SJSA1 (cell line): ENCODE results near the gene SH3RF3. TPM values are rescaled to one million over a fixed set of nuclear protein-coding genes. Genes with fewer than 3 reads are reported as not detected.
A peak's percentile ranks its signal among the peaks of the same experiment; 100 is the strongest.

ENCODE experiments used
- DNase-seq, 2 experiments: peaks; one replicate each; pipeline ENCODE4 v3.0.0-alpha.2; 2015 to 2020; ENCODE audit warnings: low spot score in 2 of 2, low read depth in 1 of 2
- H3K27ac ChIP-seq: fragments of 250-450 bp; sonication (Bioruptor Pico); 2 replicates; pipeline ENCODE4 v1.5.1; 2020; ENCODE audit warnings: mild to moderate bottlenecking, moderate library complexity
- H3K27me3 ChIP-seq: fragments of 250-450 bp; sonication (Bioruptor Pico); replicated peaks from 2 replicates; pipeline ENCODE4 v1.5.1; 2020; ENCODE audit warnings: mild to moderate bottlenecking, moderate library complexity
- H3K36me3 ChIP-seq: fragments of 250-450 bp; sonication (Bioruptor Pico); 2 replicates; pipeline ENCODE4 v1.5.1; 2020; ENCODE audit warnings: mild to moderate bottlenecking
- H3K4me1 ChIP-seq: fragments of 250-450 bp; sonication (Bioruptor Pico); replicated peaks from 2 replicates; pipeline ENCODE4 v1.6.1; 2021; ENCODE audit warnings: mild to moderate bottlenecking
- H3K4me3 ChIP-seq: fragments of 250-450 bp; sonication (Bioruptor Pico); 2 replicates; pipeline ENCODE4 v1.5.1; 2020; ENCODE audit warnings: mild to moderate bottlenecking
- H3K9me3 ChIP-seq: fragments of 250-450 bp; sonication (Bioruptor Pico); replicated peaks from 2 replicates; pipeline ENCODE4 v1.5.1; 2020; ENCODE audit warnings: mild to moderate bottlenecking
- total RNA-seq: library from RNA; depleted of rRNA; stranded (reverse); fragments of >200 nt; shearing (Covaris generic); gene quantifications from 2 replicates; pipeline ENCODE4 v1.2.3, GENCODE V29; 2014

Gene SH3RF3
- total RNA-seq, 1 experiment from 2014 or later: 6.1 TPM

- DNase-seq: no peak
- Histone ChIP-seq H3K9me3 (no peaks in the 10 kb centered on the region), H3K4me3 (no peak overlapping the region), H3K27me3 (no peaks in the 10 kb centered on the region), H3K36me3 (0 out of 2 replicates have a peak, but pooled peaks cover 2% of the 10 kb centered on the region), H3K4me1 (peaks cover 18% of the 10 kb centered on the region), H3K27ac (no peak overlapping the region)
Measured at GRCh38 chr2:109407276-109408042, 278.5 kb downstream of the SH3RF3 start.

GRCh38 chr2:109408043-109408335 lies 279.0 kb downstream of the SH3RF3 start:
- no peaks in the 10 kb centered on the region for H3K27me3 ChIP-seq
- H3K4me1 ChIP-seq: peaks cover 12% of the 10 kb centered on the region
- no peak overlapping the region for H3K4me3 ChIP-seq
- H3K9me3 ChIP-seq: no peaks in the 10 kb centered on the region
- 0 out of 2 replicates have a peak, but pooled peaks cover 2% of the 10 kb centered on the region for H3K36me3 ChIP-seq
- no peak for DNase-seq
- H3K27ac ChIP-seq: no peak overlapping the region

- no peak for DNase-seq
- no peaks in the 10 kb centered on the region for H3K9me3 ChIP-seq
- peaks cover 6% of the 10 kb centered on the region; the same call in 1 of the 2 replicates for H3K36me3 ChIP-seq
- no peaks in the 10 kb centered on the region for H3K27me3 ChIP-seq
- H3K27ac ChIP-seq: no peak overlapping the region
- H3K4me1 ChIP-seq: no peaks in the 10 kb centered on the region
- no peak overlapping the region for H3K4me3 ChIP-seq
Measured at GRCh38 chr2:109409321-109410038, 280.5 kb downstream of the SH3RF3 start.

DNA sequence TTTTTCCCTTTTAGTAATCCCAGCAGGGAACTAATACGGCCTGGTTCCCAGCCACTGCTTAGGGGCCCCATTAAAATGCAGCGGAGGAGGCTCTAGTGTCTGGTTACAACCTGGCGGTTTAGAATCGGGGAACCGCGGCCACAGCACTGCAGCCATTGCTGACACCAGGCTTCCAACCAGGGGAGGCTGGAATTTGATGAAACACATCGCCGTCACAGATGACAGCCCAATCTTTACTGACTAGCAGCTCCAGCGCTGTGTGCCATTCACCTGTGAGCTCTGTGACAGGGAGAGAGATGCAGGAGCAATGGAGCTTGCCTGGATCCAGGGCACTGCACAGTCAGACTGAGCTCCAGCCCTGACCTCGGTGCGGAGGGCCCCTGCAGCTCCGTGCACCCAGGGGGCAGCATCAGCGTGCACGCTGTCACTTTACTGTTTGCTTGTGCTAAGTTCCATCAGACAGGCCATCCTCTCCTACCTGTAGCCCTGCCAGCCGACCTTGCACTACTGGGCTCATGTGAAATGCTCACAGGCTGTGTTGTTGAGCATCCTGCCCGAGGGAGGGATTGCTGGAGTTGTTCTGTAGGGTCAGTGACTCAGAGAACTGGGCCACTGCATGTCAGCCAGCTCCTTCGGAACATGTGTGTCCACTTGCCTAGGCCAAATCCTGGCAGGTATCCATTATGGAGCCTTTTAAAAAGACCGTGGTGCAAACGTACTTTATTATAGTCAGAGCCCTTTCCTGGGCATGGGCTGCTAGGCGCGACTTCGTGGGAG lies 281.2 kb downstream of the SH3RF3 start:
- peaks cover 9% of the 10 kb centered on the region; the same call in 1 of the 2 replicates for H3K36me3 ChIP-seq
- no peaks in the 10 kb centered on the region for H3K4me1 ChIP-seq
- no peak overlapping the region for H3K4me3 ChIP-seq
- DNase-seq: no peak
- no peaks in the 10 kb centered on the region for H3K9me3 ChIP-seq
- H3K27me3 ChIP-seq: no peaks in the 10 kb centered on the region
- no peak overlapping the region for H3K27ac ChIP-seq

DNA sequence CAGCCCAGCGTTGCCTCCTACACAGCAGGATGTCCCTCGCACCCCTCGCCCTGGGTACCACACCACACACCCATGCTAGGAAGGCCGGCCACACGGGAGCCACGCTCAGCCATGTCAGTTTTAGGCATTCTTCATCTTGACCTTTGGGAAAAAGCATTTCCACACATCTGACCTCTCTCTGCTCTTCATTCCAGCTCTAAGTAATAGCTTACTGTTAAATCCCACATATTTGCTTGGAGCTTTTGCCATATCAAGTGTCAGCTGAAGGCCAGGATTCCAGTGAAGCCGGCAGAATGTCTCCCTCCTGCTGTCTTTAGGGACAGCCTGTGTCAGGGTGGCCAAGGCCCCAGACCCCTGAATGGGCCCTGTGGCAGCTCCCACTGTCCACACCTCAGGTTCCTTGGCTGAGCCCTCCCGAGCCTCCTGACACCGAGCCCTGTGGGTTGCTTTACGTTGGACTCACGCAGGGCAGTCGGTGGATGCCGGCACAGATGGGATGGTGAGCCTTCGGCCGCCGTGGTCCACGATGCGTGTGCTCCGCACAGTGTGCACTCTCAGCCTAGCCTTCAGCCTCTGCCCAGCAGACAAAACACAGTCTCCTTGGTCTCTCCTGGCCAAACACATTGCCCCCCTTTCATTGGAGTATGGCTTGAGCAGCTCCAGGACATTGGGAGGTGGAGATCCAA lies 282.8 kb downstream of the SH3RF3 start:
- no peak for DNase-seq
- H3K4me3 ChIP-seq: no peak overlapping the region
- no peak overlapping the region for H3K27ac ChIP-seq
- peaks cover 9% of the 10 kb centered on the region; the same call in 1 of the 2 replicates for H3K36me3 ChIP-seq
- H3K27me3 ChIP-seq: no peaks in the 10 kb centered on the region
- no peaks in the 10 kb centered on the region for H3K9me3 ChIP-seq
- H3K4me1 ChIP-seq: no peaks in the 10 kb centered on the region

GRCh38 chr2:109415581-109416013 lies 286.6 kb downstream of the SH3RF3 start:
- Histone ChIP-seq H3K9me3 (no peaks in the 10 kb centered on the region), H3K36me3 (peaks cover 8% of the 10 kb centered on the region; the same call in 1 of the 2 replicates), H3K27me3 (no peaks in the 10 kb centered on the region), H3K4me1 (peaks cover 14% of the 10 kb centered on the region), H3K4me3 (no peak overlapping the region), H3K27ac (no peak overlapping the region)
- DNase-seq: no peak

DNA sequence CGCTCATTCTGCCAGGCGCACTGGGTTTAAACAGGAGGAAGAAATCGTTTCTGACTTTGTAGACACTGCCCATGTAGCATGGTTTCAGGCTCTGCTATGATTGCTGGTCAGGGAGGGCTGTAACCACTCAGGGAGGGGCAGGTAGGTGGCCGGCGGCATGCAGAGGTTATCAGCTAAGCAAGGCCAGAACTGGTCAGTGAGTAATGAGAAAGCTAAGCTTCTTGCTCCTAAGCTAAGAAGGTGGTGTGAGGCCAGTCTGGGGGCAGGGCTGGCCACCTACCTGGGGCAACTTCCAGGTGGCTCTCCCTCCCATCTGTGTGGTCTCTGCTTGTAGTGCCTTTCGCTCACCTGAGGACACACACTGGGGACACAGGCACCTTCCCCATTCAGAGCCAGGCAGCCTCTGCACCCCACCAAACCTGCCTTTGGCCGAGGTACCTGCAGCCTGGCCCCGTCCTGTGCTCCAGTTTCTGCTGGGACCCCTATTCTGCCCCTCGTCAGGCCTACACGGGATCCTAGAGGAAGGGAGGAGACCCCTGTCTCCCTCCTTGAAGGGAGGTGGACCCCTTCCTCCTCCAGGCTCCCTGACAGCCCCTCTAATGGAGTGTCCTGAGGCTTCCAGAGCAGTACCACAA lies 288.8 kb downstream of the SH3RF3 start:
- H3K4me3 ChIP-seq: no peak overlapping the region

GRCh38 chr2:109418716-109419115 lies 289.7 kb downstream of the SH3RF3 start:
- Histone ChIP-seq H3K27ac (no peak overlapping the region), H3K9me3 (no peaks in the 10 kb centered on the region), H3K4me1 (peaks cover 16% of the 10 kb centered on the region)

More for the DNA sequence above, 288.8 kb downstream of the SH3RF3 start:
- Histone ChIP-seq H3K4me1 (peaks cover 16% of the 10 kb centered on the region), H3K27me3 (no peaks in the 10 kb centered on the region), H3K9me3 (no peaks in the 10 kb centered on the region), H3K36me3 (peaks cover 14% of the 10 kb centered on the region; the same call in 1 of the 2 replicates), H3K27ac (no peak overlapping the region)
- no peak for DNase-seq

GRCh38 chr2:109419171-109419756 lies 290.3 kb downstream of the SH3RF3 start:
- no peak for DNase-seq
- Histone ChIP-seq H3K27me3 (no peaks in the 10 kb centered on the region), H3K4me3 (no peak overlapping the region), H3K9me3 (no peaks in the 10 kb centered on the region), H3K4me1 (peaks cover 16% of the 10 kb centered on the region), H3K27ac (no peak overlapping the region), H3K36me3 (peaks cover 12% of the 10 kb centered on the region; the same call in 1 of the 2 replicates)

More at GRCh38 chr2:109418716-109419115, 289.7 kb downstream of the SH3RF3 start:
- peaks cover 14% of the 10 kb centered on the region; the same call in 1 of the 2 replicates for H3K36me3 ChIP-seq
- H3K27me3 ChIP-seq: no peaks in the 10 kb centered on the region
- H3K4me3 ChIP-seq: no peak overlapping the region
- no peak for DNase-seq

GRCh38 chr2:109419960-109420370 lies 291.0 kb downstream of the SH3RF3 start:
- peak; percentile 66 to 73 for DNase-seq
- Histone ChIP-seq H3K36me3 (peaks cover 6% of the 10 kb centered on the region; the same call in 1 of the 2 replicates), H3K4me3 (no peak overlapping the region), H3K27ac (no peak overlapping the region), H3K4me1 (peaks cover 16% of the 10 kb centered on the region), H3K9me3 (no peaks in the 10 kb centered on the region), H3K27me3 (no peaks in the 10 kb centered on the region)

GRCh38 chr2:109421101-109421500 lies 292.1 kb downstream of the SH3RF3 start:
- peaks cover 6% of the 10 kb centered on the region; the same call in 1 of the 2 replicates for H3K36me3 ChIP-seq
- no peaks in the 10 kb centered on the region for H3K9me3 ChIP-seq
- no peaks in the 10 kb centered on the region for H3K27me3 ChIP-seq
- peaks cover 16% of the 10 kb centered on the region for H3K4me1 ChIP-seq
- no peak overlapping the region for H3K4me3 ChIP-seq
- H3K27ac ChIP-seq: no peak overlapping the region
- no peak for DNase-seq

DNA sequence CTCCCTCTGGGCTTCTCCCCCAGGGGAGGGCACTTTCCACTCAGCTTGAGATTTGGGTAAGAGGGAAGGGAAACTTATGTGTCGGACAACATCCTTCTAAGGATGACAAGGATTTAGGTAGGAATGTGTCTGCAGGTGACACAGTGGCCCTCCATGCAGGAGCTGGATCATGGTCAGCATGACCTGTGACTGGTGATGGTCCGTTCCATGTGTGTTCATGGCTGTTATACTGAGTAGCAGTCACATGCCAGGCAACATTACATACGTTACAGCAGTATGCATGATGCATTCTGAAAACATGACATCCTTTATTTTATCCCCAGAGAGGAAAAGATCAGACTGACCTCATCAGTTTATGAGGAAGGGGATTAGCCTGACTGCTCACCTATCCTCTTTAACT lies 292.6 kb downstream of the SH3RF3 start:
- no peaks in the 10 kb centered on the region for H3K9me3 ChIP-seq
- no peak overlapping the region for H3K4me3 ChIP-seq
- H3K36me3 ChIP-seq: peaks cover 6% of the 10 kb centered on the region; the same call in 1 of the 2 replicates
- DNase-seq: no peak
- no peaks in the 10 kb centered on the region for H3K27me3 ChIP-seq
- peaks cover 16% of the 10 kb centered on the region for H3K4me1 ChIP-seq
- no peak overlapping the region for H3K27ac ChIP-seq
